Measurements from ENCODE around the gene LDLRAD3.

LDLRAD3 gene

DNA sequence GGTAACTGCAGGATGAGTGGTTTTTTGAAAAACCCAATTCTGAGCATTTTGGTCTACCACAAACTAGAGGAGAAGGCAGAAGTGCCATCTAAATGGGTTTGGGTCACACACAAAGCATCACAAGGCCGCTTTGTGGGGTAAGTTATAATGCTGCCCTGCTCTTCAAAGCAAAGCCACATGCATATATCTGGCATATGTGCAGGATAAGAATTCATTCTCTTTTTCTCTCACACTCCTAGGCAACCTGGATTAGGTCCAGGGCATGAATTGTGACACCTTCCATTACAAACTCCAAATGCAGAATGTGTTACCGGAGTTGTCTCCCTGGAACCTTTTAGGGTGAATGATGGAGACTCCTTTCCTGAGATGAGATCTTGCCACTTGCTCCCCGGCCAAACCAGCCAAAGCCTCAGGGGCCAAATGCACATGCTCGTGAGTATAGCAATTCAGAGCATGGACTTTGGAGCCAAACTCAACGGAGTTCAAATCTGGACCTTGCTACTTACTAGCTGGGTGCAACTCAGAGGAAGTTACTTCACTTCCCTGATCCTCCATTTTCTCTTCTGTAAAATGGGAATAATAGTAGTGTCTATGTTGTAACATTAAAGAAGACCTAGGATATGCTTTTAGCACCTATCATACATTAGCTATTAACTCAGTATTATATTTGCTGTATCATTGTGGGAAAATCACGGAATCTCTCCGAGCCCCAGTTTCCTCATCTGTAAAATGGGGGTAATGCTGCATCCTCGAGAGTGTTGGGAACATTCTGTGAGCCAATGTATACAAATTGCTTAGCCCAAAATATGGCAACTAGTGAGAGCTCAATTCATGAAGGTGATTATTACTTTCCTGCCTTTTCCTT lies 248.8 kb downstream of the LDLRAD3 start:
- no peaks in the 10 kb centered on the region for H3K4me1 ChIP-seq (ENCODE audit: low read length)
- H3K36me3 ChIP-seq (replicated peaks; ENCODE audit: low read depth, low read length): no peaks in the 10 kb centered on the region
- H2AFZ ChIP-seq (ENCODE audit: low read depth, low read length): no peak overlapping the region
- no peak overlapping the region for H3K27ac ChIP-seq (ENCODE audit: low read length)
- peaks cover 25% of the 10 kb centered on the region for H3K27me3 ChIP-seq (ENCODE audit: low read depth, low read length)
- H3K4me3 ChIP-seq (ENCODE audit: low read length): no peak overlapping the region
- no peaks in the 10 kb centered on the region for H4K20me1 ChIP-seq (ENCODE audit: insufficient read depth, low read length)
- H3K9me3 ChIP-seq (ENCODE audit: insufficient read depth, low read length): no peaks in the 10 kb centered on the region
- no peak overlapping the region for H3K4me2 ChIP-seq (ENCODE audit: low read length)
- H3K9ac ChIP-seq (ENCODE audit: low read length): no peak overlapping the region
- TF ChIP-seq, protein P1, sequence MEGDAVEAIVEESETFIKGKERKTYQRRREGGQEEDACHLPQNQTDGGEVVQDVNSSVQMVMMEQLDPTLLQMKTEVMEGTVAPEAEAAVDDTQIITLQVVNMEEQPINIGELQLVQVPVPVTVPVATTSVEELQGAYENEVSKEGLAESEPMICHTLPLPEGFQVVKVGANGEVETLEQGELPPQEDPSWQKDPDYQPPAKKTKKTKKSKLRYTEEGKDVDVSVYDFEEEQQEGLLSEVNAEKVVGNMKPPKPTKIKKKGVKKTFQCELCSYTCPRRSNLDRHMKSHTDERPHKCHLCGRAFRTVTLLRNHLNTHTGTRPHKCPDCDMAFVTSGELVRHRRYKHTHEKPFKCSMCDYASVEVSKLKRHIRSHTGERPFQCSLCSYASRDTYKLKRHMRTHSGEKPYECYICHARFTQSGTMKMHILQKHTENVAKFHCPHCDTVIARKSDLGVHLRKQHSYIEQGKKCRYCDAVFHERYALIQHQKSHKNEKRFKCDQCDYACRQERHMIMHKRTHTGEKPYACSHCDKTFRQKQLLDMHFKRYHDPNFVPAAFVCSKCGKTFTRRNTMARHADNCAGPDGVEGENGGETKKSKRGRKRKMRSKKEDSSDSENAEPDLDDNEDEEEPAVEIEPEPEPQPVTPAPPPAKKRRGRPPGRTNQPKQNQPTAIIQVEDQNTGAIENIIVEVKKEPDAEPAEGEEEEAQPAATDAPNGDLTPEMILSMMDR (IDR thresholded peaks at IDR 0.05; ENCODE audit: low read depth, low read length): no peak
- no peak for TF ChIP-seq EZH2phosphoT487 (IDR thresholded peaks at IDR 0.05; ENCODE audit: low read depth)
- no peaks in the 10 kb centered on the region for H3K79me2 ChIP-seq (ENCODE audit: low read length)

DNA sequence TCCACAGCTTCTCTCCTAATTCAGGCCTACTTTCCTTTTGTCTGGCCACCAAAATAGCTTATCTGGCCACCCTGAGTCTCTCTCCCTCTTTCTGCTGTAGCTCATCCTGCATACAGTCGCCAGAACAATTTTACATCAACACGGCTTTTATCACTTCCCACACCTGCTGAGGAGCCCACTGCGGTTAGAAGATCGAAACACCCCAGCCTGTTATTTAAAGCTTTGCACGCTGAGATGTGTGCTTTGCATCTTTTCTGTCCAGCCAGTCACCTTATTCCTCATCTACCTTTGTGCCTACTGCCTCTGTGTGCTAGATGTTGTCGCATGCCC lies 249.4 kb downstream of the LDLRAD3 start:
- H3K9ac ChIP-seq (ENCODE audit: low read length): no peak overlapping the region
- no peaks in the 10 kb centered on the region for H4K20me1 ChIP-seq (ENCODE audit: insufficient read depth, low read length)
- no peak for TF ChIP-seq EZH2phosphoT487 (IDR thresholded peaks at IDR 0.05; ENCODE audit: low read depth)
- TF ChIP-seq, protein P1 (IDR thresholded peaks at IDR 0.05; ENCODE audit: low read depth, low read length): no peak
- no peak overlapping the region for H3K4me2 ChIP-seq (ENCODE audit: low read length)
- H3K27ac ChIP-seq (ENCODE audit: low read length): no peak overlapping the region
- no peaks in the 10 kb centered on the region for H3K36me3 ChIP-seq (replicated peaks; ENCODE audit: low read depth, low read length)
- no peak overlapping the region for H3K4me3 ChIP-seq (ENCODE audit: low read length)
- no peaks in the 10 kb centered on the region for H3K79me2 ChIP-seq (ENCODE audit: low read length)
- peaks cover 26% of the 10 kb centered on the region for H3K27me3 ChIP-seq (ENCODE audit: low read depth, low read length)
- H2AFZ ChIP-seq (ENCODE audit: low read depth, low read length): no peak overlapping the region
- no peaks in the 10 kb centered on the region for H3K9me3 ChIP-seq (ENCODE audit: insufficient read depth, low read length)
- no peaks in the 10 kb centered on the region for H3K4me1 ChIP-seq (ENCODE audit: low read length)

DNA sequence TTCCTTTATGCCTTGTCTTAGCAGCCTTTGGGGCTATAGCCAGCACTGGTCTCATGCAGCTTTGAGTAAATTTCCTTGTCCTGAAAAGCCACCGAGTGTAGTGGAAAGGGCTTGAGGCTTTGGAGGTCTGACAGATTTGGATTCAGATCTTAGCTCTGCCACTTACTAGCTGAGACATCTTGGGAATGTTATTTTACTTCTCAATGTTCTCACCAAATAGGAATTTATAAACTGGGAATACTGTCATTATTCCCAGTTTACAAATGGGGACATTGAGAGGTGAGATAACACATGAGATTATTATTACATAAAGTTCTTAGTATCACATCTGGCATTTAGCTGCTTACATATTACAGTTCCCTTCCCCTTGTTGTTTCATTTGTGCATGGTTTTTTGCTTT lies 249.9 kb downstream of the LDLRAD3 start:
- Histone ChIP-seq H3K9ac (ENCODE audit: low read length) (no peak overlapping the region), H2AFZ (ENCODE audit: low read depth, low read length) (no peak overlapping the region), H4K20me1 (ENCODE audit: insufficient read depth, low read length) (no peaks in the 10 kb centered on the region), H3K4me1 (ENCODE audit: low read length) (no peaks in the 10 kb centered on the region), H3K27ac (ENCODE audit: low read length) (no peak overlapping the region), H3K9me3 (ENCODE audit: insufficient read depth, low read length) (no peaks in the 10 kb centered on the region), H3K36me3 (replicated peaks; ENCODE audit: low read depth, low read length) (no peaks in the 10 kb centered on the region), H3K4me2 (ENCODE audit: low read length) (no peak overlapping the region), H3K79me2 (ENCODE audit: low read length) (no peaks in the 10 kb centered on the region), H3K4me3 (ENCODE audit: low read length) (no peak overlapping the region), H3K27me3 (ENCODE audit: low read depth, low read length) (peaks cover 30% of the 10 kb centered on the region)
- TF ChIP-seq EZH2phosphoT487 (IDR thresholded peaks at IDR 0.05; ENCODE audit: low read depth): no peak
- TF ChIP-seq, protein P1 (IDR thresholded peaks at IDR 0.05; ENCODE audit: low read depth, low read length): no peak

DNA sequence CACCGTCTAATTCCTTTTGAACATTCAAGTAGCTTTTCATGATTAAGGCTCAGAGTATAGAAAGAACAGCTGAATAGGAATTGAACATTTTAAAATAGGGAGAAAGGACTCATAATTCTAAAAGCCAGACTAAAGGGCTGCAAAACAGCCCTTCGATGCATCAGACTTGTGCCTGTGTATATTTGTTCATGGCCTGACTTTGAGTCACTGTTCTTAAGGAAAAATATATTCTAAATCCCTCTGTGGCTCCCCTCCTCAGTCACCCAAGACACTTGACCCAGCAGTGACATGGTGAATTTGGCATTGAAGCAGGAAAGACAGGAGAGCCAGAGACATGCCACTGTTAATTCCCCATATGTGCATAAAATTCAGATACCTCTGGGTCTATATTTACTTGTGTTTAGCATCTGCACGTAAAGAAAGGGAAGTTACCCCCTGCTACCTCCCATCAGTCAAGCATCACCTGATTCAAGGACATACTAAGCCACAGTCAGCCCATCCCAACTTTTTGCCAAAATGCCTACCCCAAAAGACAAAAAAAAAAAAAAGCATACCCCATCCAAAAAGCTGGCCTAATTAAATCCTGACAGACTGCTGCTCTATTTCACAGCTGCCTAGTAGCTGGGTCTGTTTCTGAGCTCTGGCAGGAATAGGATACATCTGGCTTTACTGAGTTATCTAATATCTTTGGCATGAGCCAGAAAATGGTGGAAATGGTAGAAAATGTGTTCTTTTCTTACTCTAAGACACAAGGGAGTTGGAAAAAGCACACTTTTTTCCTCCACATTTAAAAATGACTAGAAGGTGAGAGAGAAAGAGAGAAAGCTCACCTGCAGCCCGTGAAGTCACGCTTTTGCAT lies 251.9 kb downstream of the LDLRAD3 start:
- Histone ChIP-seq H3K4me1 (ENCODE audit: low read length) (no peaks in the 10 kb centered on the region), H3K79me2 (ENCODE audit: low read length) (no peaks in the 10 kb centered on the region), H3K4me3 (ENCODE audit: low read length) (no peak overlapping the region), H3K9me3 (ENCODE audit: insufficient read depth, low read length) (no peaks in the 10 kb centered on the region), H4K20me1 (ENCODE audit: insufficient read depth, low read length) (no peaks in the 10 kb centered on the region), H3K36me3 (replicated peaks; ENCODE audit: low read depth, low read length) (no peaks in the 10 kb centered on the region), H3K4me2 (ENCODE audit: low read length) (no peak overlapping the region), H3K27ac (ENCODE audit: low read length) (no peak overlapping the region), H2AFZ (ENCODE audit: low read depth, low read length) (no peak overlapping the region), H3K9ac (ENCODE audit: low read length) (no peak overlapping the region), H3K27me3 (ENCODE audit: low read depth, low read length) (peaks cover 30% of the 10 kb centered on the region)
- no peak for TF ChIP-seq EZH2phosphoT487 (IDR thresholded peaks at IDR 0.05; ENCODE audit: low read depth)
- TF ChIP-seq, protein P1 (IDR thresholded peaks at IDR 0.05; ENCODE audit: low read depth, low read length): no peak
